ENCODE data around the gene TRIM37.

- TF ChIP-seq TEAD4 (IDR thresholded peaks at IDR 0.05; ENCODE audit: low read depth, low read length) (no peak), CEBPB (IDR thresholded peaks at IDR 0.05; ENCODE audit: low read depth, low read length) (no peak), EZH2 (IDR thresholded peaks at IDR 0.05; ENCODE audit: low read depth, low read length, severe bottlenecking) (no peak), MAFK (IDR thresholded peaks at IDR 0.05; ENCODE audit: low read depth, low read length) (no peak), HDAC6 (IDR thresholded peaks at IDR 0.05; ENCODE audit: low read depth, low read length) (no peak), EGR1 (IDR thresholded peaks at IDR 0.05; ENCODE audit: borderline replicate concordance, low read depth, low read length) (no peak), TBP (IDR thresholded peaks at IDR 0.05; ENCODE audit: low read depth, low read length) (no peak), POLR2A (IDR thresholded peaks at IDR 0.05; ENCODE audit: control extremely low read depth in 1 of 2, low read depth in 2 of 2, low read length in 2 of 2) (no peak), EP300 (IDR thresholded peaks at IDR 0.05; ENCODE audit: borderline replicate concordance in 1 of 2, low read depth in 2 of 2, low read length in 2 of 2) (no peak), SP4 (IDR thresholded peaks at IDR 0.05; ENCODE audit: low read length) (no peak), HDAC2 (IDR thresholded peaks at IDR 0.05; ENCODE audit: borderline replicate concordance in 1 of 2, low read depth in 2 of 2, low read length in 2 of 2) (no peak)
- TF ChIP-seq, protein P1, sequence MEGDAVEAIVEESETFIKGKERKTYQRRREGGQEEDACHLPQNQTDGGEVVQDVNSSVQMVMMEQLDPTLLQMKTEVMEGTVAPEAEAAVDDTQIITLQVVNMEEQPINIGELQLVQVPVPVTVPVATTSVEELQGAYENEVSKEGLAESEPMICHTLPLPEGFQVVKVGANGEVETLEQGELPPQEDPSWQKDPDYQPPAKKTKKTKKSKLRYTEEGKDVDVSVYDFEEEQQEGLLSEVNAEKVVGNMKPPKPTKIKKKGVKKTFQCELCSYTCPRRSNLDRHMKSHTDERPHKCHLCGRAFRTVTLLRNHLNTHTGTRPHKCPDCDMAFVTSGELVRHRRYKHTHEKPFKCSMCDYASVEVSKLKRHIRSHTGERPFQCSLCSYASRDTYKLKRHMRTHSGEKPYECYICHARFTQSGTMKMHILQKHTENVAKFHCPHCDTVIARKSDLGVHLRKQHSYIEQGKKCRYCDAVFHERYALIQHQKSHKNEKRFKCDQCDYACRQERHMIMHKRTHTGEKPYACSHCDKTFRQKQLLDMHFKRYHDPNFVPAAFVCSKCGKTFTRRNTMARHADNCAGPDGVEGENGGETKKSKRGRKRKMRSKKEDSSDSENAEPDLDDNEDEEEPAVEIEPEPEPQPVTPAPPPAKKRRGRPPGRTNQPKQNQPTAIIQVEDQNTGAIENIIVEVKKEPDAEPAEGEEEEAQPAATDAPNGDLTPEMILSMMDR (IDR thresholded peaks at IDR 0.05; ENCODE audit: control extremely low read depth in 1 of 3, insufficient read depth in 1 of 3, low read depth in 1 of 3, low read length in 3 of 3) = no peak
Measured at GRCh38 chr17:59028328-59028727, 78.4 kb downstream of the TRIM37 start.

Data from H1 (cell line).